ENCODE data around the gene MYO5B.

Gene MYO5B

GRCh38 chr18:49970319-49970718 lies 224.6 kb downstream of the MYO5B start:
- Histone ChIP-seq H3K36me3 (ENCODE audit: control insufficient read depth, insufficient read depth, low read length) (no peaks in the 10 kb centered on the region), H3K4me1 (ENCODE audit: control insufficient read depth, insufficient read depth, low read length) (no peaks in the 10 kb centered on the region), H3K9me3 (ENCODE audit: control insufficient read depth, insufficient read depth, low read depth, low read length) (no peaks in the 10 kb centered on the region), H3K4me3 (ENCODE audit: low read depth, low read length) (no peak overlapping the region), H3K27ac (ENCODE audit: low read depth, low read length) (no peak overlapping the region), H3K9ac (ENCODE audit: low read length) (no peak overlapping the region), H3K27me3 (ENCODE audit: control insufficient read depth, insufficient read depth, low read length) (no peaks in the 10 kb centered on the region)

- H3K9ac ChIP-seq (ENCODE audit: low read length): no peak overlapping the region
- no peaks in the 10 kb centered on the region for H3K4me1 ChIP-seq (ENCODE audit: control insufficient read depth, insufficient read depth, low read length)
- H3K4me3 ChIP-seq (ENCODE audit: low read depth, low read length): no peak overlapping the region
- H3K27ac ChIP-seq (ENCODE audit: low read depth, low read length): no peak overlapping the region
- H3K27me3 ChIP-seq (ENCODE audit: control insufficient read depth, insufficient read depth, low read length): no peaks in the 10 kb centered on the region
- H3K9me3 ChIP-seq (ENCODE audit: control insufficient read depth, insufficient read depth, low read depth, low read length): no peaks in the 10 kb centered on the region
- H3K36me3 ChIP-seq (ENCODE audit: control insufficient read depth, insufficient read depth, low read length): no peaks in the 10 kb centered on the region
These were observed 226.2 kb downstream of the MYO5B start for GRCh38 chr18:49968644-49969309.

- Histone ChIP-seq H3K27me3 (ENCODE audit: control insufficient read depth, insufficient read depth, low read length) (no peaks in the 10 kb centered on the region), H3K4me3 (ENCODE audit: low read depth, low read length) (no peak overlapping the region), H3K4me1 (ENCODE audit: control insufficient read depth, insufficient read depth, low read length) (no peaks in the 10 kb centered on the region), H3K36me3 (ENCODE audit: control insufficient read depth, insufficient read depth, low read length) (no peaks in the 10 kb centered on the region), H3K9me3 (ENCODE audit: control insufficient read depth, insufficient read depth, low read depth, low read length) (no peaks in the 10 kb centered on the region), H3K27ac (ENCODE audit: low read depth, low read length) (no peak overlapping the region), H3K9ac (ENCODE audit: low read length) (no peak overlapping the region)
These were observed 227.2 kb downstream of the MYO5B start for GRCh38 chr18:49967636-49968313.

GRCh38 chr18:49967171-49967570 lies 227.8 kb downstream of the MYO5B start:
- Histone ChIP-seq H3K36me3 (ENCODE audit: control insufficient read depth, insufficient read depth, low read length) (no peaks in the 10 kb centered on the region), H3K9ac (ENCODE audit: low read length) (no peak overlapping the region), H3K9me3 (ENCODE audit: control insufficient read depth, insufficient read depth, low read depth, low read length) (no peaks in the 10 kb centered on the region), H3K4me3 (ENCODE audit: low read depth, low read length) (no peak overlapping the region), H3K27me3 (ENCODE audit: control insufficient read depth, insufficient read depth, low read length) (no peaks in the 10 kb centered on the region), H3K4me1 (ENCODE audit: control insufficient read depth, insufficient read depth, low read length) (no peaks in the 10 kb centered on the region), H3K27ac (ENCODE audit: low read depth, low read length) (no peak overlapping the region)

DNA sequence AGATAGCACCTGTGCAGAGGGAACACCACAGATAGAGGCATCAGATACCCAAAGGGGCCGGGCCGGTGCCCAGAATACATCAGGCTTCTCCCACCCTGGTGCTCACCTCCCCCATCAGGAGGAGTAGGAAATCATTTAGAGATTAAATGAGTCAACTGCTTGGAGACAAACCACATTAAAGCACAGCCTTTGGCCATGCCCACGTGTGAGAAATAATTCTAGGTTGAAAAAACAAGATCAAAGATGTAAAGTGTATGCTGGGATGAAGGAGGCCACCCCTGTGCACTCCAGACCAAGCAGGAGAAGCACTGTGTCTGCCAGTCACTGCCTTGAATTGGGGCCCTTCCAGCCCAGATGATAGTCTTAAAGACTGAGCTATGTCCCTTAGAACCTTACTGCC lies 228.9 kb downstream of the MYO5B start:
- Histone ChIP-seq H3K9me3 (ENCODE audit: control insufficient read depth, insufficient read depth, low read depth, low read length) (no peaks in the 10 kb centered on the region), H3K9ac (ENCODE audit: low read length) (no peak overlapping the region), H3K4me1 (ENCODE audit: control insufficient read depth, insufficient read depth, low read length) (no peaks in the 10 kb centered on the region), H3K27ac (ENCODE audit: low read depth, low read length) (no peak overlapping the region), H3K36me3 (ENCODE audit: control insufficient read depth, insufficient read depth, low read length) (no peaks in the 10 kb centered on the region), H3K27me3 (ENCODE audit: control insufficient read depth, insufficient read depth, low read length) (no peaks in the 10 kb centered on the region), H3K4me3 (ENCODE audit: low read depth, low read length) (no peak overlapping the region)

DNA sequence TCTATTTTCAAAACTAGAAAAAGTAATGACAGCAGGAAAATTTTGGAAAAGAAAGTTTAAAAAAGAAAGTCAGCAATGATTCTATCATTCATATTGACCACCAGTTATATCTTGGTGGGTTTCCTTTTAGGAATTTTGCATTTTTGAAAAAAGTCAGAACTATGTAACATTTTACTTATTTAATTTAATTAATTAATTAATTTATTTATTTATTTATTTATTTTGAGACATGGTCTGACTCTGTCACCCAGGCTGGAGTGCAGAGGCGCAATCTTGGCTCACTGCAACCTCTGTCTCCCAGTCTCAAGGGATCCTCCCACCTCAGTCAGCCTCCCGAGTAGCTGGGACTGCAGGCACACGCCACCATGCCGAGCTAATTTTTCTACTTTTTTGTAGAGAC lies 231.7 kb downstream of the MYO5B start:
- Histone ChIP-seq H3K9ac (ENCODE audit: low read length) (no peak overlapping the region), H3K36me3 (ENCODE audit: control insufficient read depth, insufficient read depth, low read length) (no peaks in the 10 kb centered on the region), H3K27ac (ENCODE audit: low read depth, low read length) (no peak overlapping the region), H3K9me3 (ENCODE audit: control insufficient read depth, insufficient read depth, low read depth, low read length) (no peaks in the 10 kb centered on the region), H3K27me3 (ENCODE audit: control insufficient read depth, insufficient read depth, low read length) (no peaks in the 10 kb centered on the region), H3K4me3 (ENCODE audit: low read depth, low read length) (no peak overlapping the region), H3K4me1 (ENCODE audit: control insufficient read depth, insufficient read depth, low read length) (no peaks in the 10 kb centered on the region)

- Histone ChIP-seq H3K27me3 (ENCODE audit: control insufficient read depth, insufficient read depth, low read length) (no peaks in the 10 kb centered on the region), H3K4me3 (ENCODE audit: low read depth, low read length) (no peak overlapping the region), H3K27ac (ENCODE audit: low read depth, low read length) (no peak overlapping the region), H3K36me3 (ENCODE audit: control insufficient read depth, insufficient read depth, low read length) (no peaks in the 10 kb centered on the region), H3K9ac (ENCODE audit: low read length) (no peak overlapping the region), H3K9me3 (ENCODE audit: control insufficient read depth, insufficient read depth, low read depth, low read length) (no peaks in the 10 kb centered on the region), H3K4me1 (ENCODE audit: control insufficient read depth, insufficient read depth, low read length) (no peaks in the 10 kb centered on the region)
These were observed 233.7 kb downstream of the MYO5B start for GRCh38 chr18:49961271-49961670.

DNA sequence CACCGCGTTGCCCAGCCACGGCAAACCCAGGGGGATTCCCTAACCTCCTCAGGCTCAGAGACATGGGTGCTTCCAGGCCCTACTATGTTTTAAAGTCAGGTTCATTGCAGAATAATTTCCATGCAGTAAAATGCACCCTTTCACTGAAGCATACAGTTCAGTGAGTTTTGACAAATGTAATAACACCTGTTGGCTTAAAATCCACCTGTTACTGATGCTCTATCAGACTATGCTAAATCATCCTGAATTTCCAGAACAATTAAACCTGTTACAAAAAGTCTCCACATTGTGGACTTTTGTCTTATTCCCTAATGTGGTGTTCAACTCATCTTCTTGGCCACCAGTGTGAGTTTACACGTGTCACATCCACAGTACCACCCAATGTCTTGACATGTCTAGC lies 234.6 kb downstream of the MYO5B start:
- Histone ChIP-seq H3K36me3 (ENCODE audit: control insufficient read depth, insufficient read depth, low read length) (no peaks in the 10 kb centered on the region), H3K4me3 (ENCODE audit: low read depth, low read length) (no peak overlapping the region)

GRCh38 chr18:49959176-49959575 lies 235.8 kb downstream of the MYO5B start:
- no peaks in the 10 kb centered on the region for H3K27me3 ChIP-seq (ENCODE audit: control insufficient read depth, insufficient read depth, low read length)
- H3K27ac ChIP-seq (ENCODE audit: low read depth, low read length): no peak overlapping the region
- H3K4me3 ChIP-seq (ENCODE audit: low read depth, low read length): no peak overlapping the region
- H3K9me3 ChIP-seq (ENCODE audit: control insufficient read depth, insufficient read depth, low read depth, low read length): no peaks in the 10 kb centered on the region
- no peak overlapping the region for H3K9ac ChIP-seq (ENCODE audit: low read length)
- H3K4me1 ChIP-seq (ENCODE audit: control insufficient read depth, insufficient read depth, low read length): no peaks in the 10 kb centered on the region
- H3K36me3 ChIP-seq (ENCODE audit: control insufficient read depth, insufficient read depth, low read length): no peaks in the 10 kb centered on the region

More for the DNA sequence above, 234.6 kb downstream of the MYO5B start:
- Histone ChIP-seq H3K9me3 (ENCODE audit: control insufficient read depth, insufficient read depth, low read depth, low read length) (no peaks in the 10 kb centered on the region), H3K27me3 (ENCODE audit: control insufficient read depth, insufficient read depth, low read length) (no peaks in the 10 kb centered on the region), H3K27ac (ENCODE audit: low read depth, low read length) (no peak overlapping the region), H3K9ac (ENCODE audit: low read length) (no peak overlapping the region), H3K4me1 (ENCODE audit: control insufficient read depth, insufficient read depth, low read length) (no peaks in the 10 kb centered on the region)

- H3K4me1 ChIP-seq (ENCODE audit: control insufficient read depth, insufficient read depth, low read length): no peaks in the 10 kb centered on the region
- H3K4me3 ChIP-seq (ENCODE audit: low read depth, low read length): no peak overlapping the region
- H3K9ac ChIP-seq (ENCODE audit: low read length): no peak overlapping the region
- no peaks in the 10 kb centered on the region for H3K36me3 ChIP-seq (ENCODE audit: control insufficient read depth, insufficient read depth, low read length)
- H3K9me3 ChIP-seq (ENCODE audit: control insufficient read depth, insufficient read depth, low read depth, low read length): no peaks in the 10 kb centered on the region
- H3K27ac ChIP-seq (ENCODE audit: low read depth, low read length): no peak overlapping the region
- H3K27me3 ChIP-seq (ENCODE audit: control insufficient read depth, insufficient read depth, low read length): no peaks in the 10 kb centered on the region; the same call in 1 of the 2 replicates
These were observed 239.7 kb downstream of the MYO5B start for GRCh38 chr18:49955263-49955662.

- Histone ChIP-seq H3K9me3 (ENCODE audit: control insufficient read depth, insufficient read depth, low read depth, low read length) (no peaks in the 10 kb centered on the region), H3K4me3 (ENCODE audit: low read depth, low read length) (no peak overlapping the region), H3K4me1 (ENCODE audit: control insufficient read depth, insufficient read depth, low read length) (no peaks in the 10 kb centered on the region), H3K36me3 (ENCODE audit: control insufficient read depth, insufficient read depth, low read length) (no peaks in the 10 kb centered on the region), H3K27me3 (ENCODE audit: control insufficient read depth, insufficient read depth, low read length) (no peaks in the 10 kb centered on the region; the same call in 1 of the 2 replicates), H3K9ac (ENCODE audit: low read length) (no peak overlapping the region), H3K27ac (ENCODE audit: low read depth, low read length) (no peak overlapping the region)
These were observed 241.6 kb downstream of the MYO5B start for GRCh38 chr18:49953391-49953790.

All from HUES6 (cell line).